Neuronal stem cell (in vitro differentiated cells): Measurements from ENCODE around the gene ZNF124.

Source experiments
- DNase-seq: peaks from one replicate; pipeline ENCODE4 v3.0.0-alpha.2; 2013; ENCODE audit warnings: low spot score
- H2AFZ ChIP-seq: one replicate; pipeline ENCODE4 v1.6.1; 2013; ENCODE audit warnings: mild to moderate bottlenecking, low read length, inconsistent platforms
- H2AK5ac ChIP-seq: 2 replicates; pipeline ENCODE4 v1.6.1; 2013; ENCODE audit warnings: low read depth, mild to moderate bottlenecking, inconsistent platforms, low read length, moderate library complexity, mixed read lengths
- H2BK120ac ChIP-seq: 2 replicates; pipeline ENCODE4 v1.6.1; 2013; ENCODE audit warnings: low read depth, mild to moderate bottlenecking, inconsistent platforms, low read length, moderate library complexity, mixed read lengths
- H2BK12ac ChIP-seq: one replicate; pipeline ENCODE4 v1.6.1; 2013; ENCODE audit warnings: low read length, inconsistent platforms
- H2BK15ac ChIP-seq: 2 replicates; pipeline ENCODE4 v1.6.1; 2013; ENCODE audit warnings: mild to moderate bottlenecking, low read length, inconsistent platforms, mixed read lengths
- H2BK5ac ChIP-seq: one replicate; pipeline ENCODE4 v1.6.1; 2013; ENCODE audit warnings: inconsistent platforms, mild to moderate bottlenecking, low read length, moderate library complexity
- H3K14ac ChIP-seq: one replicate; pipeline ENCODE4 v1.6.1; 2013; ENCODE audit warnings: low read length, inconsistent platforms
- H3K18ac ChIP-seq: 2 replicates; pipeline ENCODE4 v1.6.1; 2013; ENCODE audit warnings: low read length, inconsistent platforms
- H3K23ac ChIP-seq: 2 replicates; pipeline ENCODE4 v1.6.1; 2013; ENCODE audit warnings: low read depth, mild to moderate bottlenecking, mixed read lengths, low read length, inconsistent platforms; ENCODE audit not compliant: poor library complexity
- H3K27ac ChIP-seq: replicated peaks from 3 replicates; pipeline ENCODE4 v1.5.1; 2013; ENCODE audit warnings: low read length, inconsistent platforms
- H3K27me3 ChIP-seq, 3 experiments: 2 replicates each; pipeline ENCODE4 v1.6.1; 2013; ENCODE audit warnings: low read length in 3 of 3, mild to moderate bottlenecking in 2 of 3, inconsistent platforms in 1 of 3, low read depth in 1 of 3, mixed read lengths in 1 of 3, moderate library complexity in 1 of 3; ENCODE audit not compliant: control insufficient read depth in 3 of 3, insufficient read depth in 3 of 3
- H3K36me3 ChIP-seq, 2 donors: replicated peaks in 1 of 2; 2 replicates each; pipeline ENCODE4 v1.6.1; 2013; ENCODE audit warnings: low read length in 2 of 2; ENCODE audit not compliant: control insufficient read depth in 2 of 2, insufficient read depth in 2 of 2
- H3K4ac ChIP-seq: 2 replicates; pipeline ENCODE4 v1.6.1; 2013; ENCODE audit warnings: inconsistent platforms, mild to moderate bottlenecking, low read length, moderate library complexity
- H3K4me1 ChIP-seq, 2 donors: 1 replicate in 1 of 2; 2 replicates in 1 of 2; pipeline ENCODE4 v1.6.1; 2013; ENCODE audit warnings: low read length in 2 of 2, low read depth in 1 of 2; ENCODE audit not compliant: control insufficient read depth in 2 of 2, insufficient read depth in 1 of 2
- H3K4me2 ChIP-seq: one replicate; pipeline ENCODE4 v1.6.1; 2013; ENCODE audit warnings: mild to moderate bottlenecking, low read length, inconsistent platforms; ENCODE audit not compliant: insufficient read depth, poor library complexity, severe bottlenecking
- H3K4me3 ChIP-seq, 2 donors: 2 replicates each; pipeline ENCODE4 v1.5.1; 2013; ENCODE audit warnings: low read length in 2 of 2, mild to moderate bottlenecking in 2 of 2, inconsistent platforms in 1 of 2, moderate library complexity in 1 of 2
- H3K79me1 ChIP-seq: one replicate; pipeline ENCODE4 v1.6.1; 2013; ENCODE audit warnings: low read depth, mild to moderate bottlenecking, inconsistent platforms, low read length, moderate library complexity
- H3K9ac ChIP-seq: one replicate; pipeline ENCODE4 v1.6.1; 2013; ENCODE audit warnings: mild to moderate bottlenecking, low read depth, low read length, inconsistent platforms; ENCODE audit not compliant: poor library complexity
- H3K9me3 ChIP-seq, 2 donors: replicated peaks in 1 of 2; 2 replicates each; pipeline versions ENCODE3 to v1.6.1; 2013; ENCODE audit warnings: low read length in 2 of 2, mild to moderate bottlenecking in 2 of 2, inconsistent platforms in 1 of 2, low read depth in 1 of 2, mixed read lengths in 1 of 2, moderate library complexity in 1 of 2; ENCODE audit not compliant: control insufficient read depth in 2 of 2, insufficient read depth in 1 of 2
- H4K8ac ChIP-seq: one replicate; pipeline ENCODE4 v1.6.1; 2013; ENCODE audit warnings: low read depth, mild to moderate bottlenecking, inconsistent platforms, low read length, moderate library complexity
- H4K91ac ChIP-seq: one replicate; pipeline ENCODE4 v1.6.1; 2013; ENCODE audit warnings: low read length, low read depth, mild to moderate bottlenecking, inconsistent platforms; ENCODE audit not compliant: poor library complexity
- WGBS, 2 donors: extraction: QIAGEN DNeasy Blood & Tissue Kit; methylation state at CpG; one replicate each; pipeline ENCODE4 v1.1.7; 2013; ENCODE audit warnings: missing lambda C conversion rate in 2 of 2, mixed read lengths in 1 of 2; ENCODE audit not compliant: insufficient read length in 2 of 2, insufficient replicate concordance in 1 of 2; ENCODE audit errors: extremely low coverage in 2 of 2; 5-methylcytosine and 5-hydroxymethylcytosine counted together

The ZNF124 gene

GRCh38 chr1:247165674-247166073, 6.1 kb downstream of the ZNF124 start:
- no peak overlapping the region for H2AFZ ChIP-seq
- peaks cover 2 to 31% of the 10 kb centered on the region in 2 donors for H3K36me3 ChIP-seq
- no peak overlapping the region for H3K27ac ChIP-seq
- H2AK5ac ChIP-seq = no peak overlapping the region
- no peaks in the 10 kb centered on the region for H3K27me3 ChIP-seq
- no peak overlapping the region for H3K4ac ChIP-seq
- no peak overlapping the region for H4K91ac ChIP-seq
- H3K4me3 ChIP-seq = no peak overlapping the region
- H3K18ac ChIP-seq = no peak overlapping the region
- H2BK12ac ChIP-seq = no peak overlapping the region
- H2BK5ac ChIP-seq = no peak overlapping the region
- no peak overlapping the region for H3K4me2 ChIP-seq
- no peak overlapping the region for H4K8ac ChIP-seq
- H3K4me1 ChIP-seq = no peaks in the 10 kb centered on the region
- no peak for DNase-seq
- H3K9me3 ChIP-seq = peaks cover 6 to 84% of the 10 kb centered on the region in 2 donors
- no CpG with 5 or more reads among the region's 4 CpGs for WGBS, 2 donors
- H2BK120ac ChIP-seq = no peak overlapping the region
- H3K79me1 ChIP-seq = peaks cover 2% of the 10 kb centered on the region
- no peak overlapping the region for H2BK15ac ChIP-seq
- H3K9ac ChIP-seq = no peak overlapping the region
- no peak overlapping the region for H3K14ac ChIP-seq
- H3K23ac ChIP-seq = no peak overlapping the region

GRCh38 chr1:247164694-247165093, 7.1 kb downstream of the ZNF124 start:
- no peak overlapping the region for H3K18ac ChIP-seq
- H3K23ac ChIP-seq = no peak overlapping the region
- peaks cover 2% of the 10 kb centered on the region for H3K79me1 ChIP-seq
- no peak overlapping the region for H3K4me2 ChIP-seq
- H2AK5ac ChIP-seq = no peak overlapping the region
- H3K4ac ChIP-seq = no peak overlapping the region
- no peaks in the 10 kb centered on the region for H3K27me3 ChIP-seq
- H2BK15ac ChIP-seq = no peak overlapping the region
- H3K36me3 ChIP-seq = peaks cover 2 to 37% of the 10 kb centered on the region in 2 donors
- WGBS, 2 donors = no CpG with 5 or more reads among the region's 6 CpGs
- H2BK12ac ChIP-seq = no peak overlapping the region
- H3K14ac ChIP-seq = no peak overlapping the region
- H4K91ac ChIP-seq = no peak overlapping the region
- no peak overlapping the region for H4K8ac ChIP-seq
- DNase-seq = no peak
- no peak overlapping the region for H3K27ac ChIP-seq
- H3K4me3 ChIP-seq = no peak overlapping the region
- no peak overlapping the region for H3K9ac ChIP-seq
- no peaks in the 10 kb centered on the region for H3K4me1 ChIP-seq
- no peak overlapping the region for H2BK120ac ChIP-seq
- H3K9me3 ChIP-seq = peaks cover 9 to 93% of the 10 kb centered on the region in 2 donors
- H2AFZ ChIP-seq = no peak overlapping the region
- H2BK5ac ChIP-seq = no peak overlapping the region

- H2BK120ac ChIP-seq = no peak overlapping the region
- H2BK5ac ChIP-seq = no peak overlapping the region
- H4K91ac ChIP-seq = no peak overlapping the region
- peaks cover 30 to 95% of the 10 kb centered on the region in 2 donors for H3K9me3 ChIP-seq
- no peak for DNase-seq
- no peak overlapping the region for H4K8ac ChIP-seq
- H3K4me2 ChIP-seq = no peak overlapping the region
- no peaks in the 10 kb centered on the region for H3K27me3 ChIP-seq
- H3K4ac ChIP-seq = no peak overlapping the region
- no peak overlapping the region for H3K9ac ChIP-seq
- no peaks in the 10 kb centered on the region for H3K79me1 ChIP-seq
- H3K27ac ChIP-seq = no peak overlapping the region
- no peak overlapping the region for H2AK5ac ChIP-seq
- no peak overlapping the region for H2BK12ac ChIP-seq
- no peak overlapping the region for H2BK15ac ChIP-seq
- H3K18ac ChIP-seq = no peak overlapping the region
- H3K23ac ChIP-seq = no peak overlapping the region
- no CpG with 5 or more reads among the region's 6 CpGs for WGBS, 2 donors
- no peak overlapping the region for H3K14ac ChIP-seq
- H3K4me1 ChIP-seq = no peaks in the 10 kb centered on the region
- H2AFZ ChIP-seq = no peak overlapping the region
- no peak overlapping the region for H3K4me3 ChIP-seq
- H3K36me3 ChIP-seq = peaks cover 30 to 81% of the 10 kb centered on the region in 2 donors
Measured at GRCh38 chr1:247156787-247157232, 15.0 kb downstream of the ZNF124 start.

- Histone ChIP-seq H3K36me3 (peaks cover 8 to 63% of the 10 kb centered on the region in 2 donors), H3K9me3 (peaks cover 28 to 90% of the 10 kb centered on the region in 2 donors), H4K91ac (no peak overlapping the region)
Measured at GRCh38 chr1:247147781-247148180, 24.0 kb downstream of the ZNF124 start.

More at GRCh38 chr1:247147781-247148180, 24.0 kb downstream of the ZNF124 start:
- no peak overlapping the region for H3K9ac ChIP-seq
- no peak overlapping the region for H3K27ac ChIP-seq
- H2AK5ac ChIP-seq = no peak overlapping the region
- H3K23ac ChIP-seq = no peak overlapping the region
- H3K18ac ChIP-seq = no peak overlapping the region
- no peaks in the 10 kb centered on the region for H3K27me3 ChIP-seq
- no peak overlapping the region for H2AFZ ChIP-seq
- DNase-seq = no peak
- no peak overlapping the region for H3K4ac ChIP-seq
- H2BK12ac ChIP-seq = no peak overlapping the region
- no peak overlapping the region for H2BK15ac ChIP-seq
- no peak overlapping the region for H2BK5ac ChIP-seq
- no peak overlapping the region for H3K14ac ChIP-seq
- no CpG with 5 or more reads among the region's 2 CpGs for WGBS, 2 donors
- H3K4me1 ChIP-seq = no peaks in the 10 kb centered on the region
- H3K4me2 ChIP-seq = no peak overlapping the region
- no peak overlapping the region for H2BK120ac ChIP-seq
- no peaks in the 10 kb centered on the region for H3K79me1 ChIP-seq
- no peak overlapping the region for H3K4me3 ChIP-seq
- no peak overlapping the region for H4K8ac ChIP-seq
